GM21423 (cell line): ENCODE data around the gene KLHL29.

Experiments
- ATAC-seq: cut with Tn5 transposase; IDR thresholded peaks from one replicate; pipeline ENCODE4 v1.9.1; 2021; ENCODE audit warnings: mild to moderate bottlenecking, moderate library complexity; ENCODE audit not compliant: unreplicated experiment

KLHL29 gene

DNA sequence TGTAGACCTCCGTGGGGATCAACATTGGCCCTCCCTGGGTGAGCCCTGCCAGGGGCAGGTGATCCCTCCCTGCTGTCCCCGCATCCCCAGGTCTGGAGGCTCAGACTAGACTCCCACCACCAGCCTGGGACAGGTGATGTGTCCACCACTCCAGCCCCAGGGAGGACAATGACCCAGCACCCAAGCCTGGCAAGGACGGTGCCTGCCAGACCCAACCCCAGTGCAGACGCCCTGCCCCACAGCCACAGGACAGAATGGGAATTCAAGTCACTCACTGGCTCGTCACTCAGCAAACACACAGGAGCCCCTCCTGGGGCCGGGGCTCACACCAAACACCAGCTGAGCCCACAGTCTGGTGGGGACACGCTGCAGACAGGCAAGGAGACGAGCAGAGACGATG, 302.2 kb downstream of the KLHL29 start:
- ATAC-seq: no peak

DNA sequence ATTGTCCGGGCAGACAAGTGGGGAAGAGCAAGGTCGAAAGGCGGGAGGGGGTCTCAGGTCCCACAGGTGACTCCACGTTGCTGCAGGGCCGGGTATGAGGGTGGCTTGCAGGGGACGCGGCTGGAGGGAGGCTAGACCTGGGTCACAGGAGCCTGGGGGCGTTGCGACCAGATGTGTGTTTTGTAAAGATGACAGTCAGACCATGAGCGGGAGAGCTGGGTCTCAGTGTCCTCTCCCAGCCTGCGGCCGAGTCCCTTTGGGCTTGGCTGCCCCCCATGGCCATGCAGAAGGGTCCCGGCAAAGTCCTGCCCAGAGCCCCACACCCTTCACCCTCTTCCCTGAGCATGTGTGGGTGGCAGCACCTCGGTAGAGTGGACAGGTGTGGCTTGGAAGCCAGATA, 302.7 kb downstream of the KLHL29 start:
- ATAC-seq: no peak

DNA sequence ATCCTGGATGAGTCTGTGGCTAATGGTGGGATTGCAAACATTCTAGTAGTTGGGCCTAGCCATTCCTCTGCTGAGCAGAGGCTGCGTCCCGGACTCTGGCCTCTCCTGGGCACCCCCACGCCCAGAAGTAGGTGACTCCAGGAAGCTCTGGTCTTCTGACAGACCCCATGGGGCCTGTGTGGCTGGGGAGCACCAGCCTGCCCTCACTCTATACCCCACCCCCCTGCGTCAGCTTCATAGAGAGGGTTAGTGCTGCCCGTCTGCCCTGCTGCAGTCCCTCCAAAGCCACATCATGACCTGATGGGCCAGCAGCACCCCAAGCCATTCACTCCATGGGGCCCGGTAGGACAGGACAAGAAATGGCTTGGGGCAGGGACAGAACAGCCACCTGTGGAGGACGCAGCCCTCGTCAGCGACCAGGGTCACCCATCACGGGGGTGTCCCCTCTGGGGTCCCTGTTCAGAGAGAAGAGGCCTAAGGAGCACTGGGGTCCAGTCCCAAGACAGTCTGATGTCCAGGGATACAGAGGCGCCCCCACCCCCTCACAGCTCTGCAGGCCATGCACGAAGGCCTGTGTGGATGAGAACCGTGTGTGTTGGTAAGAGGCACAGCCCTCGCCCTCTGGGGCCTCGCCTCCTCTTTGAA, 303.6 kb downstream of the KLHL29 start:
- ATAC-seq: no peak

DNA sequence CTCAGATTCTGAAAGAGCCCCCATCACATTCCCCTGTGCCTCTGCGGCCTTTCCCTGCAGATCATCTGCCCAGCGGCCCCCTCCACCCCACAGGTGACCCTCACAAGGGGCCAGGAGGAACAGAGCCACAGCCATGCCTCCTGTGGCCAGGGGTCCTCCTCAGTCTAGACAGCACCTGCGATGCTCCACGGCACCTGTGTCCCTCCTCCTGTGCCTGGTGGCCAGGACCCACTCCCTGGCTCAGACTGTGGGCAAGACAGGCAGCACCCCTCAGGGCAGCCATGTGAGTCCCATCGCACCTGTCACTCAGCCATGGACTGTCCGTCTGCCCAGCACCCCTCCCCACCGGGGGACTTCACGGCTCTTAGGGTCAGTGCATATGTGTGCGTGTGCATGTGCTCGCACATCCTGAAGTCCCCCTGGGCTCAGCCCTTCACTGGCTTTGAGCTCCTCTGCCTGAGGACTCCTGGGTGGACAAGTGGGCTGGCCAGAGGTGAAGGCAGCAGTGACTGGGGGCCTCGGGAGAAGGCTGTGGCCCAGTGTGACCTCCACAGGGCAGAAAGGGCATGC, 304.2 kb downstream of the KLHL29 start:
- ATAC-seq: no peak

DNA sequence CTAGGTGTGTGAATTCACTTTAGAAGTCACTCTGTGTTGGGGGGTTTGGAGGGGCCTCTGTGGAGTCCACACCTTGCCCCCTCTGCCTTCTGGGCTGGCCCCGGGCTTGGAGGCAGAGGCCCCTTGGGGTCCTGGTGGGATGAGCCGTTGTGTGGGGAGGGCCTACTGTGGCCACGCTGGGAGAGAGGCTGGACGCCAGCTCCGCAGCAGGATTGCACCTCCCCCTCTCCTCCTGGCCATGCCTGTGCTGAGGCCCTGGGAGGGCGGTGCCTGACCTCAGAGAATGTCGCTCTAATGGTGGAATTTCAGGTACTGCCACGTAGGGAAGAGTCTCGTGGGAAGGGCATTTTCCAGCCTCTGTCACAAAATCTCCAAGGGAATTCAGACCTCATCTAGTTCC, 304.9 kb downstream of the KLHL29 start:
- ATAC-seq: no peak

DNA sequence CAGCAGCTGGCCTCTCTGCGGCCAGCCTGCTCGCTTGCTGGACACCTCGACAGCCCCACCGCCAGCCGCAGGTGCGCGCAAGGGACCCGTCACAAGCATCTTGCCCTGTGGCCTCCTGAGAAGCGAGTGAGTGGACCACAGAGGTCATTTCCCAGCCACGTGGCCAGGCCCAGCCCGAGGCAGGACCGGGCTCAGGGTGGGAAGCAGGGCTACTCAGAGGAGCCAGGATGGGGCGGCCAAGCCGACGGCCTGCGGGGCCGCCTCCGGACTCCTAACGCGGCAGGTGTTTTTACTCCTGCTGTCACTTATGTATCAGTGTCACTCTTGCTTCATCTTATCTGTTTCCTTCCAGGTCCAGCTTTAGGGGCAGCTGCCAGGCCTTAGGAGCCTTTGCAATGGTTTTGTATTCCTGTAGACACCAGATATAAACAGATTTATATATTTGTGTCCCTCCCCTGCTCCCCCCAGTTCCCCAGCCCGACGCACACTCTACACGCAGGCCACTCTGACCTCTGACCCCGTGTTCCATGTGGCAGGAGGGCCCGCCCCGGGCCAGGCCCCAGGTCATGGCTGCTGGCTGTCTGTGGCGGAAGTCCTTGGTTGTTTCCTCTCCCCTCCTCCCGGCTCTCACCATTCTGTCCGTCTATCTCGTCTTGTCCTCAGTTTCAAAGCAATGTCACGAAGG, 305.6 kb downstream of the KLHL29 start:
- ATAC-seq: no peak

DNA sequence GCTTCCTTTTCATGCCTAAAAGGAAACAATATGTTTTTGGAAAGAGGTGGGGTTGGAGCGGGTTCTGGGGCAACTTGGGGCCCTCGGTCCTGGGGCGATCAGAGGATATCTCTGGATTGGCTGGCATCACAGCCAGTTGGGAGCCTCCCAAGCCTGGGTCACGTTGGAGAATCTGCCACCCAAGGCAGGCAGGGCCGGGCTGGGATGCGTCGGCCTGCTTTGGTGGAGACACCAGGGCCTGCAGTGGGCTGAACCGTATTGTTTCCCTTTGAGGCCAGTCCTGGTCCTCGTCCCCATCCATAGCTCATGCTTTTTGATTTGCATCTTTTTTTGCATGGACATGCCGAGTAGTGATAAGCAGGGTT, 306.1 kb downstream of the KLHL29 start:
- no peak for ATAC-seq

DNA sequence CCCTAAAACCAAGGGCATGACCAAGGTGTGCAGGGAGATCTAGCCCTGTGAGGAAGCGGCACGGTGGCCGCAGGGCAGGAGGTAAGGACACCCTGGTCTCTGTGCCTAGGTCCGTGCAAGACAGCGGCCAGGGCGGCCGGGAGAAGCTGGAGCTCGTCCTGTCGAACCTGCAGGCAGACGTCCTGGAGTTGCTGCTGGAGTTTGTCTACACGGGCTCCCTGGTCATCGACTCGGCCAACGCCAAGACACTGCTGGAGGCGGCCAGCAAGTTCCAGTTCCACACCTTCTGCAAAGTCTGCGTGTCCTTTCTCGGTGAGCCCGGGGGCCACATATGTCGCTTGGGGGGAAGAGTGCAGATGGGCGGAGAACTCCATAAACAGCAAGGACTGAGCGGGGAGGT, 306.6 kb downstream of the KLHL29 start:
- ATAC-seq: no peak

DNA sequence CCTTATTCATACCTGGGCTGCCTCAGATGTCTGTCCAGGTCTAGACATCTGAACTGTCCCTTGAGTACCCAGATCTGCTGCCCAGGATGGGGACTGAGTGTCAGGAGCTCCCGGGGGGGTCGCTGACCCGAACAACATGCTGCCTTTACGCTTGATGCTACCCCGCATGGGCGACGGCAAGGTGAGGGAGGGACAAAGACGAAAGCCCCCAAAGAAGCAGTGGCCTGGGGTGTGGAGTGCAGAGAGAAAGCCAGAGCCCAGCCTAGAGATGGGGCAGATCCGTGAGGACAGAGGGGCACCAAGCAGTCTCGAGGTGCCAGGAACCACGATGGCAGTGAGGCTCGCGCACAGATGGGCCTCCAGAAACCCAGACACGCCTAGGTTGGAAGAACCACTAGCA, 307.3 kb downstream of the KLHL29 start:
- ATAC-seq: no peak

DNA sequence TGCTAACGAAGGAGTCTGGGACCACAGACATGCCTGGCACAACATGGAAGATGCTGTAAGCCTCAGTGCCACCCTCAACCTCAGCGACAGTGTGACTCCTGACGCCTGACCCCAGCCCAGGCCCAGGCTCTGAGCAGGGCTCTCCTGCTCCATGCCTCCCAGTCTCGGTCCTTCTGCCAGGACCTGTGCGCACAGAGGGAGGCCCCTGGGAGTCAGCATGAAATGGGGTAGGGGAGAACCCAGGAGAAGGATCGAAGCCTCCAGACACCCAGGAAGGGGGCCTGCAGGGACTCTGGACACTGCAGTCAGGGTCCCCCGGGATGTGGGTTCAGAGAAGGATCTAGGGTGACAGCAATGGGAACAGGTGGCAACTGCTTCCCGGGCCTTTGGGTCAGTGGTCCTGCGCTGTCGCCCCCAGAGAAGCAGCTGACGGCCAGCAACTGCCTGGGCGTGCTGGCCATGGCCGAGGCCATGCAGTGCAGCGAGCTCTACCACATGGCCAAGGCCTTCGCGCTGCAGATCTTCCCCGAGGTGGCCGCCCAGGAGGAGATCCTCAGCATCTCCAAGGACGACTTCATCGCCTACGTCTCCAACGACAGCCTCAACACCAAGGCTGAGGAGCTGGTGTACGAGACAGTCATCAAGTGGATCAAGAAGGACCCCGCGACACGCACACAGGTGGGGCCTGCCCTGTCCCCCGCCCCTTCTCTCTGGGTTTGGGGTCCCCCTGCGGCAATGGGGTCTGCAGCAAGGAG, 308.0 kb downstream of the KLHL29 start:
- no peak for ATAC-seq

DNA sequence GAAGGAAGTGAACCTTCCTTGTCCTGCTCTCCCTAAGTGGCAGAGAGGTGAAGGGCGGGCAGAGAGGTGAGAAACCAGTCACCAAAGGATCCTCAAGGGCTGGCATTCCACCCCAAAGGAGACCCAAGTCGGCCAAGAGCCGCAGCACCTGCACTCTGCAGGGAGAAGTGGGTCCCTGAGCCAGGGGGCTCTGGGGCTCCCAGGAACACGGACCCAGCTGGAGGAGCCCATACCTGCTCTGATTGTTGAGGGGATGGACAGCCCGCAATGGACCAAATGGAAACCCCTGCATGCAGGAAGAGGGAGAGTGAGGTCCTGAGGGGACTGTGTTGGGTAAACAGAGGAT, 308.6 kb downstream of the KLHL29 start:
- ATAC-seq: no peak

DNA sequence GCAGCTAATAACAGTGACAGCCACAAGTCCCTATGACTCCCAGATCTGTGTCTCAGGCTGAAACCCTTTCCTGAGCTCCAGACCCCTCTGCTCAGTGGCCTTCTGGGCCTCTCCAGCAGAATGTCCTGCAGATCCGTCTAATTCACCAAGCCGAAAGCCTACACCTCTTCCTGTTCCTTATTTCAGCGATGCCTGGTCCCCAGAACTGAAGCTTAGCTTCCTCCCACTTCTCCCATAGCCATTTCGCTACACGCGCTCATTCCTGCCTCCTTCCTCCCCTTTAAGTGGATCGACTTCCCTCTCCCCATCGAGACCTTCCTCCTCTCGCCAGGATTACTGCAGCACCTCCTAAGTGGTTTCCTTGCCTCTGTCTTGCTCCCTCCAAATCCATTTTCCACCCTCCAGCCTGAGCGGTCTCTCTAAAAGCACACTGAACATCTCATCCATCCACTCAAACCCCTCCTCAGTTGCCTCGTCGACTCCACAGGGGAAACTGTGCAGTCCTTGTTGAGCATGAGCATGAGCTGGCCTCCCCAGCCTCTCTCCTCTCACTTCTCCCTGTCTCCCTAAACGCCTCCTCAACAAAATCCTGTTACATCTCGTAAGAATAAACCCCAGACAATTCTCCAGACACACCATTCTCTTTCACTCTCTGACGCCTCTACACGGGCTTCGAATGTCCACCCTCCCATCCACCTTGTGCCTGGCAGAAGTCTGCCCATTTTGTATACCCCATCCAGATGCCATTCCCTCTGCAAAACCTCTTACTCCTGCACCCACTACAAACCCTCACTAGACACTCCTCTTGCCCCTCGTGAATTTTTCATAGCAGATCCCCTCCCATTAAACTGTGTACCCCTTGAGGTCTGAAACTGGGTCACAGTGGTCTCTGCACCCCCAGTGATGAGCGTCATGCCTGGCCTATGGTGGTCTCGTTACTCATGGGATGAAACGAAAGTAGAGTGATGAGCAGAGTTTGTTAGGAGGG, 309.4 kb downstream of the KLHL29 start:
- no peak for ATAC-seq

DNA sequence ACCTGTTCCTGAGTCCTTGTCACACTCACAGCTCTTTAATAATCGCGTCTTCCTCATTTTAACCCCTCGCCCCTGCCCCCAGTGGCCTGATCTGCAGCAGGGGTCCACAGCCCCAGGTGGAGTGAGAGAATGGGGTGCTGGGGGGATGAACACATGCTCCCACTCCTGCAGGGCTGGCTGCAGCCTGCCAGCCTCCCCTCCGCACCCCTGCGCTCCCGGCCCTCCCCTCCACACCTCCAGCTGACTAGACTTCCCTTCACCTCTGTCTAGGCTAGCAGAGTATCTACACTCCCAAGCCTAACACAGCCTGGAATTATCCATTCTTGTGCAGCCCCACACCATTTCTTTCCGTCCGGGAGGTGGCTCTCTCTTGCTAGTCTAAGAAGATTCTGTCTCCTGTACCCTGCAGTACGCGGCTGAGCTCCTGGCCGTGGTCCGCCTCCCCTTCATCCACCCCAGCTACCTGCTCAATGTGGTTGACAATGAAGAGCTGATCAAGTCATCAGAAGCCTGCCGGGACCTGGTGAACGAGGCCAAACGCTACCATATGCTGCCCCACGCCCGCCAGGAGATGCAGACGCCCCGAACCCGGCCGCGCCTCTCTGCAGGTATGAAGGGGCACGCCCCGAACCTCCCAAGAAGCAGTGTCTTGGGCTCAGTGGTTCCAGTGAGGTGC, 310.4 kb downstream of the KLHL29 start:
- no peak for ATAC-seq

DNA sequence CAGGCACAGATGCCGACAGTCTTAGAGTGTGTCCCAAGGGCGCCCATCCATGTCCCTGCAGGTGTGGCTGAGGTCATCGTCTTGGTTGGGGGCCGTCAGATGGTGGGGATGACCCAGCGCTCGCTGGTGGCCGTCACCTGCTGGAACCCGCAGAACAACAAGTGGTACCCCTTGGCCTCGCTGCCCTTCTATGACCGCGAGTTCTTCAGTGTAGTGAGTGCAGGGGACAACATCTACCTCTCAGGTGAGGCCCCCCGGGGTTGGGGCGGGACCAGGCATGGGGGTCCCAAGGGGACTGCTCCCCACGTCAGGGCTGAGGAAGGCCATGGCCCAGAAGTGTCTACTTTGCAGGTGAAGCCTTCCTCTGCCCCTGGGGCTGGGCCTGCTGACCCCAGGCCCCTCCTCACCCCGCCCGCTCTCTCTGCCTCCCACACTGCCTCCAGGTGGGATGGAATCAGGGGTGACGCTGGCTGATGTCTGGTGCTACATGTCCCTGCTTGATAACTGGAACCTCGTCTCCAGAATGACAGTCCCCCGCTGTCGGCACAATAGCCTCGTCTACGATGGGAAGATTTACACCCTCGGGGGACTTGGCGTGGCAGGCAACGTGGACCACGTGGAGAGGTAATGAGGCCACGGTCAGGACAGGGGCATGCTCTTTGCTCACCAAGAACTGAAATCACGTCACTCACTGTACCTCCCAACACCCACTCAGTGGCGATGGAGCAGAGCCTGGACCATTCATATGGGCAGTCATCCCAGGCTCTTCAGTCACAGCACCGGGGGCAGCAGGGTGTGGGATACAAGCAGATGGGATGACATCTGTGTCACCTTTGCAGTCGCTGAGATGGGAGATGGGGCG, 311.1 kb downstream of the KLHL29 start:
- ATAC-seq: no peak

DNA sequence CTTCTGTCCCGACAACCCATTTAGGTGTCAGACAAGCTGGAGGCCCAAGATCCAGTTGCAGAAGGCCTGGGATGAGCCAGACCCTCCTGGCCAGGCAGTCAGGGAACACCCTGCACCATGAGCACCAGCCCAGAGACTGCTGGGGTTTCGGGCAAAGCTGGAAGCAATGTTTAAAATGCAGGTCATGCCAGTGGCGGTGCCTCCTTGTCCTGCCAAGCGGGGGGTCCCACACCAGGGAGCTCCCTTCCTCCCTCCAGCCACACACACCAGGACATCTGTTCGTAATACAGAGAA, 311.7 kb downstream of the KLHL29 start:
- no peak for ATAC-seq

DNA sequence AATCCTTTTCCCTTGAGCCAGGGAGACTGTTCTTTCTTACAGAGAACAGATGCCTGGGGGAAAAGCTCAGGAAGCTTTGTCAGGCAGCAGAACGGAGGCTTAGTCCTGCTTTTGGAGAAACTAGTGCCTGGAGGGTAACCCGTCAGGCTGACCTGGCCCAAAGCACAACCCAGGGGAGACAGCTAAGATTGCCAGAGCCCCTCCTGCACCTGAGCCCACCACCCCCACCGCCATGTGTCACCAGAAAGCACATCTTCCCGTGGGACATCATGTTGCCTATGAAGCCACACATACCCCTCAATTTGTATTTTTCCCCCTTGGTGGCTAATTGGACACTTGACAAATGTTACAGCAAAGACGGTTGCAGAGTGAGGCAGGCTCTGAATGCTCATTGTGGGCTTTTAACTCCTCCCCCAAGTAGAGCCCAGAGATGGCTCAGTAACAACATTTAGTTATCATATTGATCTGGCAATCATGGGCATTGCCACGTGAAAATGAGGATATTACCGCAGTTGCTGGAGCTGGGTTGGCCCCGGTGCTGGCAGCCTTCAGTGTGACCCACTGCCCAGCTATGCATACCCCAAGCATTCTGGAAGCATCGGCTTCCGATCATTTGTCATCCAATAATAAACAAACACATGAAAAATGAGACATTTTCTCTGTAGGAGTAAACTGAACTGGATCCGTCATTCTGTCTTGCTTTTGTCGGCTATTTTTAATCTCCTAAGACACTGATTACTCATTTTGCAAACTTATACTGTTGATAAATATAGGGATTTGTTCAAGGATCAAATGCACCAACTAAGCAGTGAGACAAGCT, 312.5 kb downstream of the KLHL29 start:
- ATAC-seq: no peak

DNA sequence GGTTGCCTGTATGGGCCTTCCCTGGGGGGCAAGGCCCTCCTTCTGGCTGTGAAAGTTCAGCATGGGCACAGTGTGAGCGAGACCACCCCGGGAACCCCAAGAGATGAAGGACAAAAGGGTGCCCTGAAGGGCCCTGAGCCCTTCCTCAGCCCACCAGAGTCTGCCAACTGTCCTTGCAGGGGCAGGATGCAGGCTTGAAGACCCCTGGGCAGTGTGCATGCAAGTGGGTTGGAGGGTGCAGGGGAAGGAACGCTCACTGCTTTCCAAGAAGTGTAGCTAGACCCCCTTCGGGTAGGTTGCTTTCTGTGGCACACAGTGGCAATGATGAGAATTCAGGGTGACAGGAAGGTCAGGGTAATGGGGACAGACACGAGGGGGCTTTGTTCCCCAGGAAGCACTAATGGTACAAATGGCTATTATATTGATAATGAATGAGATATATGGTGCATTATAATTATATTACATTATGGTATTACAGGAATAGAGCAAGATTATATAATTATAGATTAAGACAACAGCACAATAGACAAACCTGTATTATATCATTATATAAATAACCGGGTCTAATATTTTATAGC, 313.2 kb downstream of the KLHL29 start:
- no peak for ATAC-seq
